GM12892 (cell line): ENCODE measurements around the gene ZRANB3.

Source experiments
- POLR2A ChIP-seq: IDR thresholded peaks from 2 replicates; pipeline ENCODE4 v1.6.1; 2011; ENCODE audit warnings: low read depth, low read length, control low read depth
- TAF1 ChIP-seq: IDR thresholded peaks from 2 replicates; pipeline ENCODE4 v1.6.1; 2011; ENCODE audit warnings: low read depth, mild to moderate bottlenecking, control low read depth, low read length, borderline replicate concordance

DNA sequence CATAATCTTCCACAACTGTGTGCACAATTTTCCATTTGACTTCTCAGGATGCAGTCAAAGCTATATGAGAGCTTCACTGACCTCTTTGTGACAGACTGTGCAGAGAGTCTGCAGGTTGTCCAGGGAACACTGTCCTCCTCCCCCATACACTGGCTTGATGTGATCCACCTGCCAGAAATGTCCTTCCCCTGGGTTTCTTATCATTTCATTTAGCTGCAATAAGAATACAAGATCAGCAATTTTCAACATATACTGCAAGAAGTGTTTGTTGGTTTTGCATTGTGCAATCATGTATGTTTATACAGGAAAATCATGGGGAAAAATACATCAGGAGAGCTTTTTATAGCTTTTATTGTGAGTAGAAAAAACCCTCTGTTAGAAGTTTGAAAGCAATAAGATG, 328.3 kb downstream of the ZRANB3 start:
- TF ChIP-seq POLR2A (no peak), TAF1 (no peak)
